ENCODE data around the gene DSTN. TPM values are rescaled to one million over a fixed set of nuclear protein-coding genes. Genes with fewer than 3 reads are reported as not detected.

The DSTN gene
- total and polyA plus RNA-seq, 9 of the 15 experiments (the other 6 are each of a cell fraction or from before 2014, with no cell fraction given) = 25.7 to 88.3 (median 61.0) TPM

DNA sequence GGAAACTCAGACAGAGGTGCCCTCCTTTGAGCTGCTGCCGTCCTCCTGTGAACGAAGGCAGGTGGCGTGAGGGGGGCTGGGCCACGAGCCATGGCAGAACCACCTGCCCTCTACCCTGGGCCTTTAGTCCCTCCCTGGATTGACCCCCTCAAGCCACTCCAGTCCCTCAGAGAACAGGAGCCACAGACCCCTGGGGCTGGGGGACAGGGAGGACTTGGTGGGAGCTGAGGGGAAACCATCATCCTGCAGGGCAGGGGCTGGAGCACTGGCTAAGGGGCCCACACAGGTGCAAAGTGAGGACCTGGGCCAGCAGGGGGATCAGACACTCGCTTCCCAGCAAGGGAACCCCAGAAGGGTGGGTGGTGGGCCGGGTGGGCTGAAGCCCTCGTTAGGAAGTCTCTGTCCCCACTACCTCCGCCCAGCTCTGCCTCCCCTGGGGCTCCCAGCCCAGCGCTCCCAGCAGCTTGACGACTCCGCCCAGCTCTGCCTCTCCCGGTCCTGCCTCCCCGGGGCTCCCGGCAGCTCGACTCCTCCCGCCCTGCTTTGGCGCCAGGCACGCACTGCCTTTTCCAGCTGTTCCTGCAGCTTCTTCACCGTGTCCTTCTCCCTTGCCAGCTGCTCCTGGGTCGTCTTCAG lies 44.4 kb downstream of the DSTN start:
- Histone ChIP-seq H3K79me2 (ENCODE audit: control insufficient read depth, insufficient read depth, low read length) (no peaks in the 10 kb centered on the region), H4K20me1 (replicated peaks; ENCODE audit: control insufficient read depth, insufficient read depth, low read length) (no peaks in the 10 kb centered on the region; the same call in 1 of the 2 replicates), H3K36me3 (ENCODE audit: control insufficient read depth, insufficient read depth, low read length) (peaks cover 26% of the 10 kb centered on the region; the same call in 1 of the 3 replicates), H3K4me1 (replicated peaks in 1 of 2; ENCODE audit: control insufficient read depth in 2 of 2, insufficient read depth in 2 of 2, low read length in 2 of 2) (peaks cover 0 to 24% of the 10 kb centered on the region in 2 experiments; a peak in 2 of 5 replicates), H3K27me3 (ENCODE audit: control insufficient read depth in 2 of 2, insufficient read depth in 2 of 2, low read length in 2 of 2) (no peaks in the 10 kb centered on the region), H3K4me3 (no peak overlapping the region), H2AFZ (ENCODE audit: low read depth, low read length) (no peak overlapping the region), H3K27ac (ENCODE audit: extremely low read depth, low read depth, low read length) (no peak overlapping the region), H3K4me2 (ENCODE audit: insufficient read depth, low read length) (no peak overlapping the region), H3K9me3 (replicated peaks; ENCODE audit: control insufficient read depth, insufficient read depth, low read depth, low read length) (no peaks in the 10 kb centered on the region), H3K9me1 (ENCODE audit: control insufficient read depth, insufficient read depth, low read length) (no peaks in the 10 kb centered on the region), H3K9ac (ENCODE audit: insufficient read depth in 1 of 2, low read depth in 2 of 2, low read length in 2 of 2) (no peak overlapping the region)
- DNase-seq (ENCODE audit: extremely low read depth in 1 of 4, low spot score in 3 of 4) = no peak
- ChIA-PET POLR2A (interaction anchor here (0.6 to 1.2 kb wide), 4 partner anchors 78 to 296 kb away, joined by 3 to 5 read pairs (median 3); no protein-coding TSS in a partner anchor), CTCF (ENCODE audit: low intra/inter-chr PET ratio) (no interaction called here)
- intact Hi-C loops (cut with micrococcal nuclease) (no loop called here), in situ Hi-C loops (cut with MboI) (loop anchor here (5.0 kb wide), 1 partner anchor 72 kb away; no protein-coding TSS in a partner anchor)
- no peak for FAIRE-seq
- 66% methylated on average over 11 of the region's 20 CpGs for WGBS (ENCODE audit: insufficient coverage, low coverage, missing lambda C conversion rate)
- no TSS peak for BruUV-seq (replicated peaks)
- ATAC-seq = no peak
- no peak for TF ChIP-seq RB1 (IDR thresholded peaks at IDR 0.05; ENCODE audit: low read depth)
- no peak for TF ChIP-seq TCFL5 (CRISPR knock-in tag; conservative IDR thresholded peaks at IDR 0.05)
- no peak for TF ChIP-seq ZNF551 (CRISPR knock-in tag; IDR thresholded peaks at IDR 0.05)
- no peak for TF ChIP-seq CHAMP1 (IDR thresholded peaks at IDR 0.05)
- no peak for TF ChIP-seq MBD2 (IDR thresholded peaks at IDR 0.05; ENCODE audit: borderline replicate concordance, low read depth)
- TF ChIP-seq, protein P1, sequence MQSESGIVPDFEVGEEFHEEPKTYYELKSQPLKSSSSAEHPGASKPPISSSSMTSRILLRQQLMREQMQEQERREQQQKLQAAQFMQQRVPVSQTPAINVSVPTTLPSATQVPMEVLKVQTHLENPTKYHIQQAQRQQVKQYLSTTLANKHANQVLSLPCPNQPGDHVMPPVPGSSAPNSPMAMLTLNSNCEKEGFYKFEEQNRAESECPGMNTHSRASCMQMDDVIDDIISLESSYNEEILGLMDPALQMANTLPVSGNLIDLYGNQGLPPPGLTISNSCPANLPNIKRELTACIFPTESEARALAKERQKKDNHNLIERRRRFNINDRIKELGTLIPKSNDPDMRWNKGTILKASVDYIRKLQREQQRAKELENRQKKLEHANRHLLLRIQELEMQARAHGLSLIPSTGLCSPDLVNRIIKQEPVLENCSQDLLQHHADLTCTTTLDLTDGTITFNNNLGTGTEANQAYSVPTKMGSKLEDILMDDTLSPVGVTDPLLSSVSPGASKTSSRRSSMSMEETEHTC (IDR thresholded peaks at IDR 0.05) = no peak
- no peak for TF ChIP-seq ASH1L (IDR thresholded peaks at IDR 0.05; ENCODE audit: borderline replicate concordance, low read depth, partially characterized antibody)
- TF ChIP-seq ZNF830 (CRISPR knock-in tag; IDR thresholded peaks at IDR 0.05) = no peak
- TF ChIP-seq, protein P2, sequence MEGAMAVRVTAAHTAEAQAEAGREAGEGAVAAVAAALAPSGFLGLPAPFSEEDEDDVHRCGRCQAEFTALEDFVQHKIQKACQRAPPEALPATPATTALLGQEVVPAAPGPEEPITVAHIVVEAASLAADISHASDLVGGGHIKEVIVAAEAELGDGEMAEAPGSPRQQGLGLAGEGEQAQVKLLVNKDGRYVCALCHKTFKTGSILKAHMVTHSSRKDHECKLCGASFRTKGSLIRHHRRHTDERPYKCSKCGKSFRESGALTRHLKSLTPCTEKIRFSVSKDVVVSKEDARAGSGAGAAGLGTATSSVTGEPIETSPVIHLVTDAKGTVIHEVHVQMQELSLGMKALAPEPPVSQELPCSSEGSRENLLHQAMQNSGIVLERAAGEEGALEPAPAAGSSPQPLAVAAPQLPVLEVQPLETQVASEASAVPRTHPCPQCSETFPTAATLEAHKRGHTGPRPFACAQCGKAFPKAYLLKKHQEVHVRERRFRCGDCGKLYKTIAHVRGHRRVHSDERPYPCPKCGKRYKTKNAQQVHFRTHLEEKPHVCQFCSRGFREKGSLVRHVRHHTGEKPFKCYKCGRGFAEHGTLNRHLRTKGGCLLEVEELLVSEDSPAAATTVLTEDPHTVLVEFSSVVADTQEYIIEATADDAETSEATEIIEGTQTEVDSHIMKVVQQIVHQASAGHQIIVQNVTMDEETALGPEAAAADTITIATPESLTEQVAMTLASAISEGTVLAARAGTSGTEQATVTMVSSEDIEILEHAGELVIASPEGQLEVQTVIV (CRISPR knock-in tag; IDR thresholded peaks at IDR 0.05; ENCODE audit: borderline replicate concordance) = no peak
- no peak for TF ChIP-seq ELK1 (CRISPR knock-in tag; IDR thresholded peaks at IDR 0.05)
- no peak for TF ChIP-seq THAP7 (CRISPR knock-in tag; IDR thresholded peaks at IDR 0.05)
